HG03103 (cell line): ENCODE data around the gene PAEP.

Source experiments
- ATAC-seq: cut with Tn5 transposase; IDR thresholded peaks from one replicate; pipeline ENCODE4 v1.9.1; 2021; ENCODE audit warnings: low read depth; ENCODE audit not compliant: unreplicated experiment

Gene PAEP

DNA sequence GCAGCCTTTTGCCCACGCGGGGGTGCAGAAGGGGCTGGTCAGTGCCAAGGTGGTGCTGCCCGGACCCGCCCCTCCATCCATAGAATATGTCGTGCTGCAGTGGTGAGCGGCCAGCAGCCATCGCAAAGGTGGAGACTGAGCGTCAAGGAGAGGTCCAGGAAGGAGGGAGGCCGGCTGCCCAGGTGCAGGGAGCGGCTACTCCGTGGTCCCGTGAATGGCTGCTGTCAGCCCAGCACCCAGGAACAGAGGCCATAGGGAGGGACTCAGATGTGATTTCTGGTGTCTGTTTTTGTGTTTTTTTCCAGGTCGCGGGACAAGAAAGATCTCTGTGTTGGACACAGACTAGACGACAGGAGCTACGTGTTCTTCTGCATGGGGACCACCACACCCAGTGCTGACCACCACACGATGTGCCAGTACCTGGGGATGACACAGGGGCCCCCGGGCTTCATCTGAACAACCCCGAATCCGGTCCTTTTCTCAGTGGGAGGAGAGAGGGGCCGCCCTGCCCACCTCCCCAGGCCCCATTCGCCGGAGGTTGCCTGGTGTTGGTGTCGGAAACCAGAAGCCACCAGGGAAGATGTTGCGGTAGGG lies 29.0 kb downstream of the PAEP start:
- ATAC-seq: no peak

- no peak for ATAC-seq
Observed at GRCh38 chr9:135591506-135592330, 30.2 kb downstream of the PAEP start.

DNA sequence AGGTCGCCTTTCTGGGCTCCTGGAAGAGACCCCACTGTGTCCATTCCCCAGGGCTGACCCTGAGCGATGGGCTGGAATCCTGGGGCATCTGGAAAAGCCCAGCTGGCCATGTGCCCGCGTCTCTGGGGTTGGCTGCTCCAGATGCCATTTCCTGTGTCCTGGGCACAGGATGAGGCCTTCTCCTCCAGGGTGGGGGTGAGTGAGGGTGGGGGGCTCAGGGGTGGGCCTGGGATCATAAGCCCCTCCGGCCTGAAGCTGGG lies 30.7 kb downstream of the PAEP start:
- no peak for ATAC-seq

- no peak for ATAC-seq
Observed at GRCh38 chr9:135592625-135593024, 31.1 kb downstream of the PAEP start.

GRCh38 chr9:135596211-135596610 lies 34.7 kb downstream of the PAEP start:
- no peak for ATAC-seq

GRCh38 chr9:135600296-135600817 lies 38.8 kb downstream of the PAEP start:
- ATAC-seq: no peak

DNA sequence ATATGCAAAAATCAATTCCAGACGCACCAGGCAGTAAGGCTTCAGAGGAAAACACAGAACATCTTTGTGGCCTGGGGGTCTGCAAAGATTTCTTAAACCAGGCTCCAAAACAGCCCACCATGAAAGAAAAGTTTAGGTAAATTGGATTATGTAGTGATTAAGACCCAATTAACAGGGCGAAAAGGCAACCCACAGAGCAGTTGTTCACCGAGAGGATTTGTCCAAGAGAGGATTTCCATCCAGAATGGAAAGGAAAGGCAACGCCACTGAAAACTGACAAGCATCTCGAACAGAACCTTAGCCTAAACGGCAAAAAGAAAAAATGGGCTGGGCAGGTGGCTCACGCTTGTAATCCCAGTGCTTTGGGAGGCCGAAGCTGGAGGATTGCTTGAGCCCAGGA lies 40.4 kb downstream of the PAEP start:
- ATAC-seq: no peak

DNA sequence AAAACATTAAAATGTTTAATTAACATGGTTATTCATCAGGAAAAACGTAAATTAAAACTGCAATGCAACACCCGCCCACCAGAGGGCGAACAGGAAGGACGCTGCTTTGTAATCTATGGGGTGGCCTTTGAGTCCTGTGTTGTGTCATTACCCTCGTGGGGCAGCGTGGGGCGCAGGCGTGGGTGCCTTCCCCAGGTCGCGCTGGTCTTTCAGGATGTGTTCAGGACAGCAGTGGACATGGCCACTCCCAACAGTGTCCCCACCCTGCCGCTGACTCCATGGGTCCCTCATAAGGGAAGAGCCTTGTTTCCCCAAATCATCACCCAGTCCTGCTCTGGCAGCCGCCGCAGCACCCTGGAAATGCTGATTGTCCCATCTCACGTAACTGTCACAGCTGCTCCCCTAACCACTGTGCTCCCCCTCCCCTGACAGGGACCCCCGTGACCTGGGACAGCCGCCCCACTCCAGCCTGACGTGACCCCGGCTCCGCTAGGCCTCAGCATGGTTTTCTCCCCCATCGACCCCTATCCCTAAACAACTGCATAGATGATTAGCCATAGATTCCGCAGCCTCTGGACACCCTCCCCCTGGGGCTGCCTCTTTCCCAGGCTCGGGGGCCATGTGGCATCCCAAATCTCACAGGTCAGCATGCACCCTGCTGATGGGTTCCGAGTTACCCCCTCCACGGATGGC lies 41.4 kb downstream of the PAEP start:
- no peak for ATAC-seq

- no peak for ATAC-seq
Observed at GRCh38 chr9:135604437-135605237, 43.1 kb downstream of the PAEP start.

- ATAC-seq: no peak
Observed at GRCh38 chr9:135605238-135605781, 43.8 kb downstream of the PAEP start.

DNA sequence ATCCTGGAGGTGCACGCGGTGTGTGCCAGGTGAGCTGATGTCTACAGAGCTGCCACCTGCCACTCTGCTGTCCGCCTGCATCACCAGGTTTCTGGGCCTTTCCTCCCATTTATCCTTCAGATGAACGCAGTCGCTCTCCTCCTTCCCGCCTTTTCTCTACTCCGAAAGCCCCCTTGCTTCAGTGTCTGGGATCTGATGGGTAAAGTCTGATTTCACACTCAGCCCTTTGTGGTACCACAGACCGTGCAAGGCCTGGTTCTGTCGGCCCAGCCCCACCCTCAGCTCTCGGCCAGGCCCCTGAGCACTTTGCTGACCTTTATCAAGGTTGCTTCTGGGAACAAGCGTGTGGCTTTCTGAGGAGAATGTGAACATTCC lies 45.3 kb downstream of the PAEP start:
- ATAC-seq: no peak

- no peak for ATAC-seq
Observed at GRCh38 chr9:135607401-135608293, 46.1 kb downstream of the PAEP start.

GRCh38 chr9:135608294-135608998 lies 46.9 kb downstream of the PAEP start:
- ATAC-seq: no peak

DNA sequence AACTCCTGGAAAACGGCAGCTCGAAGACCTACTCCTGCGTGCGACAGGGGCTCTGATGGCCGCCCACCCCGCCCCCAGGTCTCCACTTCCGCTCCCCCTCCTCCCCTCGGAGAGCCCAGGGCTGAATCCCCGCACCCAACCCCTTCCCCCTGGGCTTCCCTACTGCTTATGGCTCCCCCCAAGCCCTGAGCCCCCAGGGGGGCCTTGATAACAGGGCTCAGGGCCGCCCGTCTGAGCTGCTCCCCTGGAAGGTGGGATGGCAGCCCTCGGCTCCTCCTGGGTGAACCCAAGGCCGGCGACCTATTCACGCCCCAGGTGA lies 47.4 kb downstream of the PAEP start:
- ATAC-seq: no peak

DNA sequence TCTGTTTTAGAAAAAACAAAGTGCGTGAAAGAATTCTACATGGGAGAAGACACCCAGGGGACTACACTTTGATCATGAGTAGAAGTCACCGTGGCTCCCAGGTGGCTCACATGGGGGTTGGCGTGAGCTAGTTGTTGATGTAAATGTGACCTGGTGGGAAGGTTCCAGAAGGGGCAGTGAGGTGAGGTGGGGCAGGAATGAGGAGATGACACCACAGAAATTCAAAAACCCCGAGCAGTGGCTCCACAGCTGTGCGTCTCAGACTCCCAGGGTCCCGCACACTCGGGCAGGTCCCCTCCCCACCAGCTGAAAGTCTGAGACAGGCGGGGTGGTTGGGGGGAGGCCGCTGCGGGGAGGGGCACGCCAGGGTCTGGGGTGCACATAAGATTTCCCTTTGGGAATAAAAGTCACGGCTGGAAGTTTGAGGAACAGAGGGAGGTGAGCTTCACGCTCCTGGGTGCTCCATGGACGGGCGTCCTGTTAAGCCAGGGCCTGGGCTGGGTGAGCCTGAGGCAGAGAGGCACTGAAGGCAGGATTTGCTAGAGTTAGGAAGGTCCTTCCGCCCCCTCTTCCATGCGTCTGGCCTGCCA lies 47.9 kb downstream of the PAEP start:
- no peak for ATAC-seq

GRCh38 chr9:135610290-135611141 lies 49.0 kb downstream of the PAEP start:
- no peak for ATAC-seq

- no peak for ATAC-seq
Observed at GRCh38 chr9:135611142-135611874, 49.8 kb downstream of the PAEP start.
